HCT116 (cell line): ENCODE data around the gene VPS37D. TPM values are rescaled to one million over a fixed set of nuclear protein-coding genes. Genes with fewer than 3 reads are reported as not detected.

Experiments used
- ATAC-seq: fragments of 200-7000 bp; cut with Tn5 transposase; 2 replicates; pipeline ENCODE4 v1.9.1; 2020; ENCODE audit warnings: mild to moderate bottlenecking, moderate library complexity
- BruUV-seq: library from RNA; stranded (reverse); fragments of 400-500 nt; replicated peaks from 2 replicates; lab custom pipeline; 2021; lab: Mats Ljungman, UMichigan
- CTCF ChIA-PET: fragments of 300-600 bp; sonication (Branson Sonifier 250); formaldehyde crosslinking; loops from one replicate; lab custom pipeline; 2021; ENCODE audit warnings: antibody characterized with exemption; lab: Charles Lee
- POLR2A ChIA-PET: fragments of 300-600, 350-600 bp; sonication (Branson Sonifier 250); formaldehyde crosslinking; loops from one replicate; lab custom pipeline; 2021; ENCODE audit warnings: antibody characterized with exemption; lab: Charles Lee
- RAD21 ChIA-PET, 2 experiments: fragments of 300-600 bp; sonication (Branson Sonifier 250); formaldehyde crosslinking; loops; one replicate each; lab custom pipeline; 2023; ENCODE audit warnings: low total read pairs in 2 of 2; ENCODE audit not compliant: uncharacterized antibody in 2 of 2, unreplicated experiment in 2 of 2, low non-redundant PET in 1 of 2; lab: Charles Lee
- DNase-seq: peaks from one replicate; pipeline ENCODE4 v3.0.0-alpha.2; 2010; ENCODE audit warnings: low read depth, low spot score
- H2AFZ ChIP-seq: fragments of 200-600 bp; shearing (Covaris generic), sonication (generic); 2 replicates; pipeline ENCODE4 v1.6.1; 2017; ENCODE audit warnings: low read depth, mixed run types, mixed read lengths, antibody characterized with exemption, low read length; ENCODE audit not compliant: poor library complexity, severe bottlenecking
- H3K27ac ChIP-seq: 2 replicates; pipeline ENCODE4 v1.5.1; 2012; ENCODE audit warnings: low read depth, low read length
- H3K27me3 ChIP-seq: fragments of 200-600 bp; sonication (generic); 2 replicates; pipeline ENCODE4 v1.6.1; 2016; ENCODE audit warnings: mixed run types, low read length, mixed read lengths; ENCODE audit not compliant: insufficient read depth
- H3K36me3 ChIP-seq, 2 experiments: fragments of 200-500 bp in 1 of 2; fragments of 200-600 bp in 1 of 2; sonication (Bioruptor generic) in 1 of 2; sonication (generic) in 1 of 2; 2 replicates each; pipeline versions ENCODE4 v1.5.1 to v1.6.1; 2014 to 2016; ENCODE audit warnings: low read length in 2 of 2, inconsistent platforms in 1 of 2, mixed read lengths in 1 of 2, mixed run types in 1 of 2; ENCODE audit not compliant: insufficient read depth in 2 of 2, control insufficient read depth in 1 of 2
- H3K4me1 ChIP-seq, 2 experiments: fragments of 200-600 bp in 1 of 2; sonication (generic) in 1 of 2; 2 replicates each; pipeline versions ENCODE4 v1.5.1 to v1.6.1; 2012 to 2017; ENCODE audit warnings: low read length in 2 of 2, inconsistent platforms in 1 of 2, mild to moderate bottlenecking in 1 of 2, mixed read lengths in 1 of 2, mixed run types in 1 of 2, moderate library complexity in 1 of 2; ENCODE audit not compliant: insufficient read depth in 2 of 2, control insufficient read depth in 1 of 2
- H3K4me2 ChIP-seq: fragments of 200-600 bp; sonication (generic); 2 replicates; pipeline ENCODE4 v1.6.1; 2017; ENCODE audit warnings: mixed run types, low read length, mixed read lengths
- H3K4me3 ChIP-seq, 2 experiments: fragments of 200-600 bp in 1 of 2; sonication (generic) in 1 of 2; replicated peaks in 1 of 2; 2 replicates each; pipeline ENCODE4 v1.5.1; 2011 to 2016; ENCODE audit warnings: low read length in 2 of 2, control low read depth in 1 of 2, low read depth in 1 of 2, mild to moderate bottlenecking in 1 of 2, mixed read lengths in 1 of 2, mixed run types in 1 of 2
- H3K79me2 ChIP-seq: fragments of 200-600 bp; sonication (generic); 2 replicates; pipeline ENCODE4 v1.6.1; 2017; ENCODE audit warnings: mild to moderate bottlenecking, mixed run types, low read length, moderate library complexity, mixed read lengths; ENCODE audit not compliant: insufficient read depth
- H3K9ac ChIP-seq: fragments of 200-600 bp; sonication (generic); 2 replicates; pipeline ENCODE4 v1.6.1; 2016; ENCODE audit warnings: low read length, mixed read lengths
- H3K9me2 ChIP-seq: fragments of 200-600 bp; sonication (generic), shearing (Covaris generic); 2 replicates; pipeline ENCODE4 v1.6.1; 2017; ENCODE audit warnings: mixed run types, mild to moderate bottlenecking, moderate library complexity; ENCODE audit not compliant: insufficient read depth
- H3K9me3 ChIP-seq, 2 experiments: fragments of 200-500 bp in 1 of 2; fragments of 200-600 bp in 1 of 2; sonication (Bioruptor generic) in 1 of 2; sonication (generic) in 1 of 2; 2 replicates each; pipeline ENCODE4 v1.6.1; 2014 to 2017; ENCODE audit warnings: low read length in 2 of 2, mixed read lengths in 2 of 2, inconsistent platforms in 1 of 2, low read depth in 1 of 2, mild to moderate bottlenecking in 1 of 2, mixed run types in 1 of 2, moderate library complexity in 1 of 2; ENCODE audit not compliant: control insufficient read depth in 1 of 2, insufficient read depth in 1 of 2
- H4K20me1 ChIP-seq: fragments of 200-600 bp; sonication (generic), shearing (Covaris generic); 2 replicates; pipeline ENCODE4 v1.6.1; 2017; ENCODE audit warnings: mixed run types, mild to moderate bottlenecking, moderate library complexity; ENCODE audit not compliant: insufficient read depth
- ATF3 ChIP-seq: IDR thresholded peaks from 2 replicates; pipeline ENCODE4 v1.6.1; 2012
- CBX3 ChIP-seq: IDR thresholded peaks from 2 replicates; pipeline ENCODE4 v1.6.1; 2012; ENCODE audit warnings: low read depth
- CEBPB ChIP-seq: IDR thresholded peaks from 2 replicates; pipeline ENCODE4 v1.6.1; 2012; ENCODE audit warnings: low read depth
- ELF1 ChIP-seq: IDR thresholded peaks from 2 replicates; pipeline ENCODE4 v1.6.1; 2012; ENCODE audit warnings: low read depth, borderline replicate concordance
- EZH2phosphoT487 ChIP-seq: fragments of 200-600 bp; IDR thresholded peaks from 2 replicates; pipeline ENCODE4 v1.6.1; 2018; ENCODE audit warnings: antibody characterized with exemption, borderline replicate concordance
- FOSL1 ChIP-seq: IDR thresholded peaks from 2 replicates; pipeline ENCODE4 v1.6.1; 2012; ENCODE audit warnings: low read depth
- JUND ChIP-seq: IDR thresholded peaks from 2 replicates; pipeline ENCODE4 v1.6.1; 2012
- POLR2AphosphoS5 ChIP-seq: IDR thresholded peaks from 2 replicates; pipeline ENCODE4 v1.6.1; 2011; ENCODE audit warnings: mild to moderate bottlenecking, low read depth, low read length, moderate library complexity
- RAD21 ChIP-seq: IDR thresholded peaks from 2 replicates; pipeline ENCODE4 v1.6.1; 2012; ENCODE audit warnings: low read depth, mild to moderate bottlenecking
- REST ChIP-seq: IDR thresholded peaks from 2 replicates; pipeline ENCODE4 v1.6.1; 2012; ENCODE audit warnings: low read depth
- SIN3A ChIP-seq: IDR thresholded peaks from 2 replicates; pipeline ENCODE4 v1.6.1; 2012; ENCODE audit warnings: low read depth
- SRF ChIP-seq: IDR thresholded peaks from 2 replicates; pipeline ENCODE4 v1.6.1; 2012; ENCODE audit warnings: low read depth
- ZFX ChIP-seq: fragments of 450-650 bp; IDR thresholded peaks from 2 replicates; pipeline ENCODE4 v1.6.1; 2017
- ZNF274 ChIP-seq: fragments of 200-500 bp; sonication (Bioruptor generic); IDR thresholded peaks from 2 replicates; pipeline ENCODE4 v1.6.1; 2014; ENCODE audit warnings: mild to moderate bottlenecking, low read depth, low read length, inconsistent platforms
- intact Hi-C: fragments of 100-400 bp; cut with micrococcal nuclease; formaldehyde crosslinking; loops from 2 replicates; pipeline ENCODE4 v1.10.0; 2022
- total RNA-seq: library from RNA; stranded (reverse); gene quantifications from one replicate; pipeline ENCODE4 v1.2.1, GENCODE V29; 2021; ENCODE audit not compliant: unreplicated experiment
- TF ChIP-seq, protein P1 (sequence below), 3 experiments: fragments of 200-600 bp in 1 of 3; sonication (generic) in 1 of 3; IDR thresholded peaks in 2 of 3; conservative IDR thresholded peaks in 1 of 3; 2 replicates each; pipeline ENCODE4 v1.5.1; 2012 to 2017; ENCODE audit warnings: low read depth in 2 of 3, low read length in 2 of 3, antibody characterized with exemption in 1 of 3, borderline replicate concordance in 1 of 3, control low read depth in 1 of 3, mild to moderate bottlenecking in 1 of 3, mixed read lengths in 1 of 3, mixed run types in 1 of 3, moderate library complexity in 1 of 3; ENCODE audit not compliant: insufficient read depth in 1 of 3
- TF ChIP-seq, protein P2 (sequence below): IDR thresholded peaks from 2 replicates; pipeline ENCODE4 v1.6.1; 2011; ENCODE audit warnings: mild to moderate bottlenecking, low read length, moderate library complexity; ENCODE audit not compliant: insufficient replicate concordance; ENCODE audit errors: extremely low read depth
- TF ChIP-seq, protein P3 (sequence below): IDR thresholded peaks from 2 replicates; pipeline ENCODE4 v1.6.1; 2012

The VPS37D gene
- total RNA-seq, 1 experiment from 2014 or later = 9.5 TPM

- ChIA-PET CTCF (interaction anchor here (1.7 kb wide), 1 partner anchor 8 kb away, joined by 9 read pairs; no protein-coding TSS in a partner anchor), RAD21 (interaction anchor here (0.6 to 2.8 kb wide), 4 partner anchors 8 to 110 kb away, joined by 3 to 8 read pairs (median 4); no protein-coding TSS in a partner anchor), POLR2A (interaction anchor here (0.7 to 1.9 kb wide), 4 partner anchors 10 to 109 kb away, joined by 3 to 13 read pairs (median 6); no protein-coding TSS in a partner anchor)
- H3K9me2 ChIP-seq = no peaks in the 10 kb centered on the region
- peaks cover 58 to 70% of the 10 kb centered on the region in 2 experiments for H3K4me1 ChIP-seq
- no peak overlapping the region for H2AFZ ChIP-seq
- TF ChIP-seq JUND (no peak), SRF (no peak), ZNF274 (no peak), ZFX (no peak), POLR2AphosphoS5 (no peak), FOSL1 (no peak), SIN3A (no peak), RAD21 (no peak), CBX3 (no peak), ATF3 (no peak), REST (no peak), CEBPB (no peak), EZH2phosphoT487 (no peak), ELF1 (no peak)
- TF ChIP-seq, protein P1, sequence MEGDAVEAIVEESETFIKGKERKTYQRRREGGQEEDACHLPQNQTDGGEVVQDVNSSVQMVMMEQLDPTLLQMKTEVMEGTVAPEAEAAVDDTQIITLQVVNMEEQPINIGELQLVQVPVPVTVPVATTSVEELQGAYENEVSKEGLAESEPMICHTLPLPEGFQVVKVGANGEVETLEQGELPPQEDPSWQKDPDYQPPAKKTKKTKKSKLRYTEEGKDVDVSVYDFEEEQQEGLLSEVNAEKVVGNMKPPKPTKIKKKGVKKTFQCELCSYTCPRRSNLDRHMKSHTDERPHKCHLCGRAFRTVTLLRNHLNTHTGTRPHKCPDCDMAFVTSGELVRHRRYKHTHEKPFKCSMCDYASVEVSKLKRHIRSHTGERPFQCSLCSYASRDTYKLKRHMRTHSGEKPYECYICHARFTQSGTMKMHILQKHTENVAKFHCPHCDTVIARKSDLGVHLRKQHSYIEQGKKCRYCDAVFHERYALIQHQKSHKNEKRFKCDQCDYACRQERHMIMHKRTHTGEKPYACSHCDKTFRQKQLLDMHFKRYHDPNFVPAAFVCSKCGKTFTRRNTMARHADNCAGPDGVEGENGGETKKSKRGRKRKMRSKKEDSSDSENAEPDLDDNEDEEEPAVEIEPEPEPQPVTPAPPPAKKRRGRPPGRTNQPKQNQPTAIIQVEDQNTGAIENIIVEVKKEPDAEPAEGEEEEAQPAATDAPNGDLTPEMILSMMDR (IDR thresholded peaks at IDR 0.05 in 2 of 3, conservative IDR thresholded peaks at IDR 0.05 in 1 of 3; ENCODE audit: borderline replicate concordance in 1 of 3, insufficient read depth in 1 of 3, low read depth in 2 of 3, low read length in 2 of 3) = no peak
- TF ChIP-seq, protein P2, sequence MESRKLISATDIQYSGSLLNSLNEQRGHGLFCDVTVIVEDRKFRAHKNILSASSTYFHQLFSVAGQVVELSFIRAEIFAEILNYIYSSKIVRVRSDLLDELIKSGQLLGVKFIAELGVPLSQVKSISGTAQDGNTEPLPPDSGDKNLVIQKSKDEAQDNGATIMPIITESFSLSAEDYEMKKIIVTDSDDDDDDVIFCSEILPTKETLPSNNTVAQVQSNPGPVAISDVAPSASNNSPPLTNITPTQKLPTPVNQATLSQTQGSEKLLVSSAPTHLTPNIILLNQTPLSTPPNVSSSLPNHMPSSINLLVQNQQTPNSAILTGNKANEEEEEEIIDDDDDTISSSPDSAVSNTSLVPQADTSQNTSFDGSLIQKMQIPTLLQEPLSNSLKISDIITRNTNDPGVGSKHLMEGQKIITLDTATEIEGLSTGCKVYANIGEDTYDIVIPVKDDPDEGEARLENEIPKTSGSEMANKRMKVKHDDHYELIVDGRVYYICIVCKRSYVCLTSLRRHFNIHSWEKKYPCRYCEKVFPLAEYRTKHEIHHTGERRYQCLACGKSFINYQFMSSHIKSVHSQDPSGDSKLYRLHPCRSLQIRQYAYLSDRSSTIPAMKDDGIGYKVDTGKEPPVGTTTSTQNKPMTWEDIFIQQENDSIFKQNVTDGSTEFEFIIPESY = no peak
- TF ChIP-seq, protein P3, sequence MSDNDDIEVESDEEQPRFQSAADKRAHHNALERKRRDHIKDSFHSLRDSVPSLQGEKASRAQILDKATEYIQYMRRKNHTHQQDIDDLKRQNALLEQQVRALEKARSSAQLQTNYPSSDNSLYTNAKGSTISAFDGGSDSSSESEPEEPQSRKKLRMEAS = no peak
- peaks cover 8% of the 10 kb centered on the region; the same call in 1 of the 2 replicates for H4K20me1 ChIP-seq
- peak overlapping the region; percentile 88 to 93 for H3K4me3 ChIP-seq
- ATAC-seq = no peak
- peak overlapping the region; percentile 81 for H3K27ac ChIP-seq
- H3K79me2 ChIP-seq = peaks cover 65% of the 10 kb centered on the region
- H3K9me3 ChIP-seq = no peaks in the 10 kb centered on the region
- intact Hi-C loops = no loop called here
- peak overlapping the region; percentile 84 for H3K4me2 ChIP-seq
- H3K9ac ChIP-seq = peak overlapping the region; percentile 95
- DNase-seq = no peak
- no peaks in the 10 kb centered on the region for H3K27me3 ChIP-seq
- H3K36me3 ChIP-seq = peaks cover 0 to 3% of the 10 kb centered on the region in 2 experiments; a peak in 1 of 4 replicates
- BruUV-seq = no TSS peak
These were observed 49.6 kb downstream of the VPS37D start for GRCh38 chr7:73717025-73717807.
